HG02938 (cell line): ENCODE measurements around the gene RABGAP1.

Experiments
- ATAC-seq: cut with Tn5 transposase; IDR thresholded peaks from one replicate; pipeline ENCODE4 v1.9.1; 2021; ENCODE audit warnings: mild to moderate bottlenecking, moderate library complexity; ENCODE audit not compliant: unreplicated experiment

RABGAP1 gene

GRCh38 chr9:123044586-123044985 is 103.8 kb downstream of the RABGAP1 start:
- no peak for ATAC-seq

GRCh38 chr9:123046406-123047195 is 105.8 kb downstream of the RABGAP1 start:
- ATAC-seq = no peak

- ATAC-seq = no peak
These were observed 107.9 kb downstream of the RABGAP1 start for GRCh38 chr9:123048748-123049147.

GRCh38 chr9:123049589-123050222 is 108.9 kb downstream of the RABGAP1 start:
- ATAC-seq = no peak

GRCh38 chr9:123053046-123053445 is 112.2 kb downstream of the RABGAP1 start:
- ATAC-seq = no peak

GRCh38 chr9:123053711-123054110 is 112.9 kb downstream of the RABGAP1 start:
- ATAC-seq = no peak

- ATAC-seq = no peak
These were observed 118.0 kb downstream of the RABGAP1 start for GRCh38 chr9:123058834-123059233.

- ATAC-seq = no peak
These were observed 118.8 kb downstream of the RABGAP1 start for GRCh38 chr9:123059472-123060220.

- no peak for ATAC-seq
These were observed 120.4 kb downstream of the RABGAP1 start for GRCh38 chr9:123061216-123061615.

GRCh38 chr9:123062351-123063176 is 121.7 kb downstream of the RABGAP1 start:
- no peak for ATAC-seq

GRCh38 chr9:123063177-123063598 is 122.4 kb downstream of the RABGAP1 start:
- ATAC-seq = no peak

- no peak for ATAC-seq
These were observed 123.1 kb downstream of the RABGAP1 start for GRCh38 chr9:123063896-123064295.

GRCh38 chr9:123064716-123065115 is 123.9 kb downstream of the RABGAP1 start:
- no peak for ATAC-seq

- no peak for ATAC-seq
These were observed 124.4 kb downstream of the RABGAP1 start for GRCh38 chr9:123065196-123065595.

GRCh38 chr9:123067136-123067535 is 126.3 kb downstream of the RABGAP1 start:
- no peak for ATAC-seq

GRCh38 chr9:123069010-123069481 is 128.2 kb downstream of the RABGAP1 start:
- no peak for ATAC-seq

GRCh38 chr9:123070198-123070597 is 129.4 kb downstream of the RABGAP1 start:
- ATAC-seq = no peak

GRCh38 chr9:123072407-123072995 is 131.7 kb downstream of the RABGAP1 start:
- ATAC-seq = no peak

GRCh38 chr9:123073441-123073840 is 132.6 kb downstream of the RABGAP1 start:
- no peak for ATAC-seq

GRCh38 chr9:123073991-123074422 is 133.2 kb downstream of the RABGAP1 start:
- ATAC-seq = no peak
